ENCODE results near the gene TPMT. TPM values are rescaled to one million over a fixed set of nuclear protein-coding genes. Genes with fewer than 3 reads are reported as not detected.

TPMT gene
- total and polyA plus RNA-seq, 2 of the 13 experiments (the other 11 are each of a cell fraction or from before 2014, with no cell fraction given), result 11.1 to 22.8 TPM

GRCh38 chr6:18147616-18148015 lies 7.3 kb downstream of the TPMT start:
- FAIRE-seq (no peak), DNase-seq (ENCODE audit: low spot score) (no peak), ATAC-seq (no peak)
- no peaks in the 10 kb centered on the region for H3K9me3 ChIP-seq (ENCODE audit: low read length)
- H3K27ac ChIP-seq (ENCODE audit: extremely low read length, insufficient read depth, low read length), result peak overlapping the region; percentile 57
- intact Hi-C loops (cut with micrococcal nuclease; ENCODE audit: unreplicated experiment), result no loop called here
- peaks cover 0 to 11% of the 10 kb centered on the region in 2 experiments; a peak in 1 of 5 replicates for H3K36me3 ChIP-seq (replicated peaks in 1 of 2; ENCODE audit: control insufficient read depth in 1 of 2, insufficient read depth in 2 of 2, low read length in 2 of 2)
- in situ Hi-C loops (cut with HindIII; ENCODE audit: extremely low pct_ligation_motif_present, low pct_unique_long_range_greater_than_20kb), result no loop called here
- TF ChIP-seq ZNF772 (CRISPR knock-in tag; IDR thresholded peaks at IDR 0.05) (no peak), FOXA1 (IDR thresholded peaks at IDR 0.05) (no peak), FOXA1 (CRISPR knock-in tag; IDR thresholded peaks at IDR 0.05) (no peak), ZNF33A (CRISPR knock-in tag; IDR thresholded peaks at IDR 0.05; ENCODE audit: borderline replicate concordance) (no peak), XBP1 (CRISPR knock-in tag; IDR thresholded peaks at IDR 0.05) (no peak), MEIS2 (CRISPR knock-in tag; IDR thresholded peaks at IDR 0.05) (no peak), NR0B2 (CRISPR knock-in tag; IDR thresholded peaks at IDR 0.05) (no peak), ZNF143 (CRISPR knock-in tag; IDR thresholded peaks at IDR 0.05) (no peak), ARNT2 (CRISPR knock-in tag; IDR thresholded peaks at IDR 0.05; ENCODE audit: low read depth) (no peak), ADNP (CRISPR knock-in tag; IDR thresholded peaks at IDR 0.05) (no peak), ZFP90 (CRISPR knock-in tag; IDR thresholded peaks at IDR 0.05; ENCODE audit: borderline replicate concordance) (no peak), ARHGAP35 (CRISPR knock-in tag; IDR thresholded peaks at IDR 0.05; ENCODE audit: borderline replicate concordance) (no peak), RAD21 (CRISPR knock-in tag; IDR thresholded peaks at IDR 0.05) (no peak)
- TF ChIP-seq, protein P1, sequence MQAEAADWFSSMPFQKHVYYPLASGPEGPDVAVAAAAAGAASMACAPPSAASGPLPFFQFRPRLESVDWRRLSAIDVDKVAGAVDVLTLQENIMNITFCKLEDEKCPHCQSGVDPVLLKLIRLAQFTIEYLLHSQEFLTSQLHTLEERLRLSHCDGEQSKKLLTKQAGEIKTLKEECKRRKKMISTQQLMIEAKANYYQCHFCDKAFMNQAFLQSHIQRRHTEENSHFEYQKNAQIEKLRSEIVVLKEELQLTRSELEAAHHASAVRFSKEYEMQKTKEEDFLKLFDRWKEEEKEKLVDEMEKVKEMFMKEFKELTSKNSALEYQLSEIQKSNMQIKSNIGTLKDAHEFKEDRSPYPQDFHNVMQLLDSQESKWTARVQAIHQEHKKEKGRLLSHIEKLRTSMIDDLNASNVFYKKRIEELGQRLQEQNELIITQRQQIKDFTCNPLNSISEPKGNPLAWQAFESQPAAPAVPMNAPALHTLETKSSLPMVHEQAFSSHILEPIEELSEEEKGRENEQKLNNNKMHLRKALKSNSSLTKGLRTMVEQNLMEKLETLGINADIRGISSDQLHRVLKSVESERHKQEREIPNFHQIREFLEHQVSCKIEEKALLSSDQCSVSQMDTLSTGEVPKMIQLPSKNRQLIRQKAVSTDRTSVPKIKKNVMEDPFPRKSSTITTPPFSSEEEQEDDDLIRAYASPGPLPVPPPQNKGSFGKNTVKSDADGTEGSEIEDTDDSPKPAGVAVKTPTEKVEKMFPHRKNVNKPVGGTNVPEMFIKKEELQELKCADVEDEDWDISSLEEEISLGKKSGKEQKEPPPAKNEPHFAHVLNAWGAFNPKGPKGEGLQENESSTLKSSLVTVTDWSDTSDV (CRISPR knock-in tag; IDR thresholded peaks at IDR 0.05), result no peak
- TF ChIP-seq, protein P2, sequence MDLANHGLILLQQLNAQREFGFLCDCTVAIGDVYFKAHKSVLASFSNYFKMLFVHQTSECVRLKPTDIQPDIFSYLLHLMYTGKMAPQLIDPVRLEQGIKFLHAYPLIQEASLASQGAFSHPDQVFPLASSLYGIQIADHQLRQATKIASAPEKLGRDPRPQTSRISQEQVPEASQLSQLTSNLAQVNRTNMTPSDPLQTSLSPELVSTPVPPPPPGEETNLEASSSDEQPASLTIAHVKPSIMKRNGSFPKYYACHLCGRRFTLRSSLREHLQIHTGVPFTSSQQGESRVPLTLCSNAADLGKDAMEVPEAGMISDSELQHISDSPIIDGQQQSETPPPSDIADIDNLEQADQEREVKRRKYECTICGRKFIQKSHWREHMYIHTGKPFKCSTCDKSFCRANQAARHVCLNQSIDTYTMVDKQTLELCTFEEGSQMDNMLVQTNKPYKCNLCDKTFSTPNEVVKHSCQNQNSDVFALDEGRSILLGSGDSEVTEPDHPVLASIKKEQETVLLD (CRISPR knock-in tag; IDR thresholded peaks at IDR 0.05; ENCODE audit: low read depth), result no peak
- TF ChIP-seq, protein P3, sequence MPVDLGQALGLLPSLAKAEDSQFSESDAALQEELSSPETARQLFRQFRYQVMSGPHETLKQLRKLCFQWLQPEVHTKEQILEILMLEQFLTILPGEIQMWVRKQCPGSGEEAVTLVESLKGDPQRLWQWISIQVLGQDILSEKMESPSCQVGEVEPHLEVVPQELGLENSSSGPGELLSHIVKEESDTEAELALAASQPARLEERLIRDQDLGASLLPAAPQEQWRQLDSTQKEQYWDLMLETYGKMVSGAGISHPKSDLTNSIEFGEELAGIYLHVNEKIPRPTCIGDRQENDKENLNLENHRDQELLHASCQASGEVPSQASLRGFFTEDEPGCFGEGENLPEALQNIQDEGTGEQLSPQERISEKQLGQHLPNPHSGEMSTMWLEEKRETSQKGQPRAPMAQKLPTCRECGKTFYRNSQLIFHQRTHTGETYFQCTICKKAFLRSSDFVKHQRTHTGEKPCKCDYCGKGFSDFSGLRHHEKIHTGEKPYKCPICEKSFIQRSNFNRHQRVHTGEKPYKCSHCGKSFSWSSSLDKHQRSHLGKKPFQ (CRISPR knock-in tag; IDR thresholded peaks at IDR 0.05; ENCODE audit: insufficient replicate concordance), result no peak
- TF ChIP-seq, protein P4, sequence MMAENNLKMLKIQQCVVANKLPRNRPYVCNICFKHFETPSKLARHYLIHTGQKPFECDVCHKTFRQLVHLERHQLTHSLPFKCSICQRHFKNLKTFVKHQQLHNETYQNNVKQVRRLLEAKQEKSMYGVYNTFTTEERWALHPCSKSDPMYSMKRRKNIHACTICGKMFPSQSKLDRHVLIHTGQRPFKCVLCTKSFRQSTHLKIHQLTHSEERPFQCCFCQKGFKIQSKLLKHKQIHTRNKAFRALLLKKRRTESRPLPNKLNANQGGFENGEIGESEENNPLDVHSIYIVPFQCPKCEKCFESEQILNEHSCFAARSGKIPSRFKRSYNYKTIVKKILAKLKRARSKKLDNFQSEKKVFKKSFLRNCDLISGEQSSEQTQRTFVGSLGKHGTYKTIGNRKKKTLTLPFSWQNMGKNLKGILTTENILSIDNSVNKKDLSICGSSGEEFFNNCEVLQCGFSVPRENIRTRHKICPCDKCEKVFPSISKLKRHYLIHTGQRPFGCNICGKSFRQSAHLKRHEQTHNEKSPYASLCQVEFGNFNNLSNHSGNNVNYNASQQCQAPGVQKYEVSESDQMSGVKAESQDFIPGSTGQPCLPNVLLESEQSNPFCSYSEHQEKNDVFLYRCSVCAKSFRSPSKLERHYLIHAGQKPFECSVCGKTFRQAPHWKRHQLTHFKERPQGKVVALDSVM (CRISPR knock-in tag; IDR thresholded peaks at IDR 0.05), result no peak
- no TSS peak for BruUV-seq (replicated peaks)
- no peak overlapping the region for H3K4me2 ChIP-seq (ENCODE audit: low read depth, low read length)
- no peak overlapping the region; the same call in 1 of the 2 replicates for H3K9ac ChIP-seq (ENCODE audit: insufficient read depth, low read depth, low read length)
- ChIA-PET CTCF (ENCODE audit: low intra/inter-chr PET ratio, low total read pairs) (no interaction called here), POLR2A (no interaction called here)
- no peaks in the 10 kb centered on the region for H3K27me3 ChIP-seq (ENCODE audit: control insufficient read depth in 1 of 2, insufficient read depth in 2 of 2, low read length in 2 of 2)
- H2AFZ ChIP-seq (ENCODE audit: low read length), result no peak overlapping the region
- 98% methylated on average over 2 of the region's 2 CpGs for WGBS (ENCODE audit: low lambda C conversion rate)
- no peaks in the 10 kb centered on the region for H4K20me1 ChIP-seq (ENCODE audit: insufficient read depth, low read length)
- no peak overlapping the region; a peak in 1 of 6 replicates for H3K4me3 ChIP-seq (replicated peaks in 1 of 3; ENCODE audit: insufficient read depth in 1 of 3, low read depth in 2 of 3, low read length in 3 of 3)
- peaks cover 40% of the 10 kb centered on the region for H3K4me1 ChIP-seq (ENCODE audit: insufficient read depth, low read length)
- H3K79me2 ChIP-seq (ENCODE audit: insufficient read depth, low read length), result no peaks in the 10 kb centered on the region

All from HepG2 (cell line).